Esophagus muscularis mucosa (tissue), 4 donors: ENCODE results near the gene FLT4. TPM values are rescaled to one million over a fixed set of nuclear protein-coding genes. Genes with fewer than 3 reads are reported as not detected.

Experiments used
- DNase-seq: peaks from one replicate; pipeline ENCODE4 v3.0.0-alpha.2; 2017; ENCODE audit errors: extremely low spot score
- H3K27ac ChIP-seq, 4 donors: fragments of 200-600 bp; sonication (generic); replicated peaks in 1 of 4; 1 replicate in 3 of 4; 2 replicates in 1 of 4; pipeline ENCODE4 v1.5.1; 2016 to 2019; ENCODE audit warnings: mild to moderate bottlenecking in 1 of 4
- H3K27me3 ChIP-seq, 4 donors: fragments of 200-600 bp; sonication (generic); one replicate each; pipeline versions ENCODE4 v1.5.1 to v1.6.0; 2016 to 2019
- H3K36me3 ChIP-seq, 4 donors: fragments of 200-600 bp; sonication (generic); one replicate each; pipeline ENCODE4 v1.5.1; 2016 to 2019
- H3K4me1 ChIP-seq, 4 donors: fragments of 200-600 bp; sonication (generic); one replicate each; pipeline ENCODE4 v1.5.1; 2016 to 2019
- H3K4me3 ChIP-seq, 4 donors: fragments of 200-600 bp; sonication (generic); 1 replicate in 2 of 4; 2 replicates in 2 of 4; pipeline ENCODE4 v1.5.1; 2016 to 2019; ENCODE audit warnings: mild to moderate bottlenecking in 4 of 4, moderate library complexity in 1 of 4
- H3K9me3 ChIP-seq, 4 donors: fragments of 200-600 bp; sonication (generic); 1 replicate in 3 of 4; 2 replicates in 1 of 4; pipeline ENCODE4 v1.5.1; 2016 to 2019
- EP300 ChIP-seq: sonication (generic); formaldehyde crosslinking; IDR thresholded peaks from one replicate; pipeline ENCODE4 v1.6.1; 2017; ENCODE audit warnings: antibody characterized with exemption
- POLR2A ChIP-seq: fragments of 450-650 bp; IDR thresholded peaks from one replicate; pipeline ENCODE4 v1.6.1; 2017; ENCODE audit warnings: antibody characterized with exemption, moderate library complexity, mild to moderate bottlenecking, low read depth
- POLR2AphosphoS5 ChIP-seq, 2 donors: sonication (generic); formaldehyde crosslinking; IDR thresholded peaks; one replicate each; pipeline ENCODE4 v1.6.1; 2017; ENCODE audit warnings: antibody characterized with exemption in 2 of 2
- WGBS: methylation state at CpG from one replicate; pipeline ENCODE4 v1.1.5; 2018; 5-methylcytosine and 5-hydroxymethylcytosine counted together
- intact Hi-C: fragments of 100-400 bp; cut with DNase I; formaldehyde crosslinking; loops from one replicate; pipeline ENCODE4 v1.15.1; 2023
- total RNA-seq, 4 donors: library from RNA; depleted of rRNA; stranded (reverse); fragments of >200 nt; gene quantifications; one replicate each; pipeline versions ENCODE4 v1.1.0 to v1.2.1, GENCODE V29; 2016
- TF ChIP-seq, protein P1 (sequence below), 3 experiments: fragments of 200-600 bp in 2 of 3; fragments of 450-650 bp in 1 of 3; sonication (generic) in 2 of 3; IDR thresholded peaks; one replicate each; pipeline ENCODE4 v1.5.1; 2017 to 2019; ENCODE audit warnings: antibody characterized with exemption in 3 of 3, mild to moderate bottlenecking in 2 of 3, moderate library complexity in 1 of 3

Gene FLT4
- total RNA-seq, 4 donors from 2014 or later, result 10.4 to 15.6 (median 11.8) TPM

DNA sequence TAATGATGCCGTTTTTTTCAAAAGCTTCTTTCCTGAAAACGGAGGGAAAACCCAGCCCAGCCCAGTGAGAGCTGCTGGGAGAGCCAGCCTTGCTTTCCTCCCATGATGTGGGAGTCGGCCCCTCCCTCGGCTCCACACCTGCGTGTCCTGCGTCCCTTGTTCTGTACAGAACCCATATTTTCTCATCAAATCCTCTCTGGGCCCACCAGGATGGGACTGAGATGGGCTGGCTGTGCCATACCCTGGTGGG is 8.9 kb downstream of the FLT4 start:
- no peak overlapping the region for H3K4me3 ChIP-seq
- H3K27ac ChIP-seq, result no peak overlapping the region
- WGBS, result 75% methylated on average over 6 of the region's 6 CpGs
- H3K36me3 ChIP-seq, result no peaks in the 10 kb centered on the region
- no peak for TF ChIP-seq POLR2AphosphoS5 (IDR thresholded peaks at IDR 0.05)
- no peak for TF ChIP-seq EP300
- TF ChIP-seq, protein P1, sequence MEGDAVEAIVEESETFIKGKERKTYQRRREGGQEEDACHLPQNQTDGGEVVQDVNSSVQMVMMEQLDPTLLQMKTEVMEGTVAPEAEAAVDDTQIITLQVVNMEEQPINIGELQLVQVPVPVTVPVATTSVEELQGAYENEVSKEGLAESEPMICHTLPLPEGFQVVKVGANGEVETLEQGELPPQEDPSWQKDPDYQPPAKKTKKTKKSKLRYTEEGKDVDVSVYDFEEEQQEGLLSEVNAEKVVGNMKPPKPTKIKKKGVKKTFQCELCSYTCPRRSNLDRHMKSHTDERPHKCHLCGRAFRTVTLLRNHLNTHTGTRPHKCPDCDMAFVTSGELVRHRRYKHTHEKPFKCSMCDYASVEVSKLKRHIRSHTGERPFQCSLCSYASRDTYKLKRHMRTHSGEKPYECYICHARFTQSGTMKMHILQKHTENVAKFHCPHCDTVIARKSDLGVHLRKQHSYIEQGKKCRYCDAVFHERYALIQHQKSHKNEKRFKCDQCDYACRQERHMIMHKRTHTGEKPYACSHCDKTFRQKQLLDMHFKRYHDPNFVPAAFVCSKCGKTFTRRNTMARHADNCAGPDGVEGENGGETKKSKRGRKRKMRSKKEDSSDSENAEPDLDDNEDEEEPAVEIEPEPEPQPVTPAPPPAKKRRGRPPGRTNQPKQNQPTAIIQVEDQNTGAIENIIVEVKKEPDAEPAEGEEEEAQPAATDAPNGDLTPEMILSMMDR (IDR thresholded peaks at IDR 0.05), result no peak
- no peaks in the 10 kb centered on the region for H3K9me3 ChIP-seq
- peaks cover 3 to 12% (median 7%) of the 10 kb centered on the region in 4 donors for H3K4me1 ChIP-seq
- peaks cover 0 to 25% (median 0%) of the 10 kb centered on the region in 4 donors for H3K27me3 ChIP-seq
- no peak for DNase-seq
- intact Hi-C loops, result no loop called here

DNA sequence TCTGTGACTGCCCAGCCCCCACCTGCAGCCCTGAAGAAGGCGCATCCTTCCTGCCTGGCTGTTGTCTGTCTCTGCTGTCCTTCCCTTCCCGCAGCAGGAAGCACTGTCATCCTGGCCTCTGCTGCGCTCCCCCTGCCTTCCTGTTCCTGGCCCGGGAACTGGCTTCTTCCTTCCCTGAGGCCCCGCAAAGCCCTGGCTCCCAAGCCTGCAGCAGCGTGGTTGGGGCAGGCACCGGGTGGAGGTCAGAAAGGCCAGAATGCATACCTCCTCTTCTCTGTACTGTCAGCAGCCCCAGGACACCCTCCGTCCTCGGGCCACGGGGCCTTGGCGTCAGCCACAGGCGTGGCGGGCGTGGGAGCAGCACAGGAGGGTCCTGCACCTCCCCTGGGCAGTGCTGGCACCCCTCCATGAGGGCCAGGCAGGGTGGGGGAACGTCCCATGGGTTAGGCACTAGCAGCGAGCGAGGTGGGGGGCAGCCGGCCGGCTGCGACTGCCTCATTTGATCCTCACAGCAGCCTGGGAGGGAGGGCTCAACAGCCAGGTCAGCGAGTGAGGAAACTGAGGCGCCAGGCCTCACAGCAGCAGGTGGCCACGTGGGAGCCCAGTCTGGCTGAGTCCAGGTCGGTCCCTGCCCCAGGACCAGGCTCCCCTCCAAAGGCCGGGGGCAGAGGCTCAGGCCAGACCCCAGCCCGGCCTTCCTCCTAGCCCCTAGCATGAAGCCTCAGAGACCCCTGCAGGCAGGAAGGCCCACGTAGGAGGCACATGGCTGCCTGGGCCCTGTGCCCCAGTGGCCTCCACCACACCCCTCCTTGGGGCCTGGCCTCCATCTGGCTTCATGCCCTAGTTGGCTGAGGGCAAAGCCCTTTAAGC is 9.4 kb downstream of the FLT4 start:
- Histone ChIP-seq H3K9me3 (no peaks in the 10 kb centered on the region), H3K27ac (no peak overlapping the region), H3K36me3 (no peaks in the 10 kb centered on the region), H3K4me3 (no peak overlapping the region), H3K27me3 (peaks cover 0 to 19% (median 0%) of the 10 kb centered on the region in 4 donors), H3K4me1 (peaks cover 2 to 10% (median 5%) of the 10 kb centered on the region in 4 donors)
- 60% methylated on average over 11 of the region's 27 CpGs for WGBS
- no peak for DNase-seq
- intact Hi-C loops, result no loop called here
- TF ChIP-seq, protein P1 (IDR thresholded peaks at IDR 0.05), result no peak
- TF ChIP-seq POLR2A, result no peak
- TF ChIP-seq EP300, result no peak
- TF ChIP-seq POLR2AphosphoS5 (IDR thresholded peaks at IDR 0.05), result no peak

DNA sequence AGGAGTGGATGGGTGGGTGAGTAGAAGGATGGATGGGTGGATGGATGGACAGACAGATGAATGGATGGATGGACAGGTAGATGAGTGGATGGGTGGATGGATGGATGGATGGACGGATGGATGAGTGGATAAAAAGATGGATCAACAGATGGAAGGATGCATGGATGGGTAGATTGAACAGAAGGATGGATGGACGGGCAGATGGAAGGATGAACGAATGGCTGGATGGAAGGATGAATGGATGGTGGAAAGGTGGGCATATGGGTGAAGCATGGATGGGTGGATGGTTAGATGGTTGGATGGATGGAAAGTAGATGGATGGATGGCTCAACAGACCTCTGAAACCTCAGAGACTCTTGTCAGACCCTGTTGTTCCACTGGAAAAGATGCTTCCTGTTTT is 10.1 kb downstream of the FLT4 start:
- Histone ChIP-seq H3K36me3 (no peaks in the 10 kb centered on the region), H3K9me3 (no peaks in the 10 kb centered on the region), H3K27ac (no peak overlapping the region), H3K4me3 (no peak overlapping the region), H3K27me3 (peaks cover 0 to 13% (median 0%) of the 10 kb centered on the region in 4 donors), H3K4me1 (peaks cover 0 to 10% (median 5%) of the 10 kb centered on the region in 4 donors)
- intact Hi-C loops, result no loop called here
- TF ChIP-seq POLR2A (no peak), POLR2AphosphoS5 (IDR thresholded peaks at IDR 0.05) (no peak), EP300 (no peak)
- TF ChIP-seq, protein P1 (IDR thresholded peaks at IDR 0.05), result no peak
- no peak for DNase-seq
- WGBS, result 59% methylated on average over 3 of the region's 3 CpGs

DNA sequence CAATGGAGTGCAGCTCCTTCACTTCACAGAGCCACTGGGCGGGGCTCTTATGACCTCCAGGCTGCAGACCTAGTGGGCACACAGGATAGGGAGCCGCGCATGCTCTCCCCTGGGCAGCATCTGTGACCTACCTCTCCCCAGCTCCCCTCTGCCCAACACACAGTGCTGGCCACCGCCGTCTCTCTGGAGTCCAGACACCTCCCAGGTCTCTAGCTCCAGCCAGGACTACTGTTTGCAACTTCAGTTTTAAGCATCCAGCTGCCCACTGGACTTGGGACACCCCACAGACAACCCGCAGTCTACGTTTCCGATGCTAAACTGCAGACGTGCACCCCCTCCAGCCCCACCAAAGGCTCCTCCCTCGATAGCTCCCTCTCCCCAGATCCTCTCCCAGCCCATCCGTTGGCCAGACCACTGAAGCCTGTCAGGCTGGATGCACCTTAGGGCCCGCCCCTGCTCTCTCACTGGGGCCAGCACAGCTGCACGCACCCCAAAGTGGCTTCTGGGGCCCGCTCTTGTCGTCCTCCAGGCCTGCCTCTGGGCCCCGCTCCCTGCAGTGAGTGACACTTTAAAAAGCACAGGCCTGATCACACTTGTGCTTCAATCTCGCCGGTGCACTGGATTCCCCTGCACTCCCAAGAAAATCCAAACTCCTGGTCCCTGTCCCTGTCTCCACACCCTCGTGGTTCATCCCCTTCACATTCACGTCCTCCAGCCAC is 11.3 kb downstream of the FLT4 start:
- Histone ChIP-seq H3K27ac (no peak overlapping the region), H3K4me3 (no peak overlapping the region), H3K36me3 (no peaks in the 10 kb centered on the region), H3K4me1 (peaks cover 0 to 10% (median 5%) of the 10 kb centered on the region in 4 donors), H3K9me3 (no peaks in the 10 kb centered on the region), H3K27me3 (peaks cover 0 to 10% (median 0%) of the 10 kb centered on the region in 4 donors)
- no peak for DNase-seq
- intact Hi-C loops, result no loop called here
- no peak for TF ChIP-seq EP300
- TF ChIP-seq, protein P1 (IDR thresholded peaks at IDR 0.05), result no peak
- TF ChIP-seq POLR2A, result no peak
- no peak for TF ChIP-seq POLR2AphosphoS5 (IDR thresholded peaks at IDR 0.05)
- WGBS, result 71% methylated on average over 19 of the region's 20 CpGs
